ENCODE results near the gene TRA2A.

GRCh38 chr7:23475576-23475839 lies 56.3 kb downstream of the TRA2A start:
- TF ChIP-seq POLR2A (IDR thresholded peaks at IDR 0.05) (no peak), CTCF (IDR thresholded peaks at IDR 0.05) (no peak)

Data from gastroesophageal sphincter (tissue), 3 donors.